ELF-1 (cell line): ENCODE results near the gene KRTCAP2.

Experiments used
- DNase-seq: peaks from one replicate; pipeline ENCODE4 v3.0.0-alpha.2; 2016; ENCODE audit warnings: low read depth, low spot score

The KRTCAP2 gene

DNA sequence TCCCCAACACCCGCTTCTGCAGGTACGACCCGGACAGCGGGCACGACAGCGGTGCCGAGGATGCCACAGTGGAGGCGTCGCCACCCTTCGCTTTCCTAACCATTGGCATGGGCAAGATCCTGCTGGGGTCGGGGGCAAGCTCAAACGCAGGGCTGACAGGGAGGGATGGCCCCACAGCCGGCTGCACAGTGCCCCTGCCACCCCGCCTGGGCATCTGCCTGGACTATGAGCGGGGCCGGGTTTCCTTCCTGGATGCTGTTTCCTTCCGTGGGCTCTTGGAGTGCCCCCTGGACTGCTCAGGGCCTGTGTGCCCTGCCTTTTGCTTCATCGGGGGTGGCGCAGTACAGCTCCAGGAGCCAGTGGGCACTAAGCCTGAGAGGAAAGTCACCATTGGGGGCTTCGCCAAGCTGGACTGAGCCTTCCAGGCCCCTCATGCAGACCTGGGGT, 10.7 kb upstream of the KRTCAP2 start:
- DNase-seq = no peak

DNA sequence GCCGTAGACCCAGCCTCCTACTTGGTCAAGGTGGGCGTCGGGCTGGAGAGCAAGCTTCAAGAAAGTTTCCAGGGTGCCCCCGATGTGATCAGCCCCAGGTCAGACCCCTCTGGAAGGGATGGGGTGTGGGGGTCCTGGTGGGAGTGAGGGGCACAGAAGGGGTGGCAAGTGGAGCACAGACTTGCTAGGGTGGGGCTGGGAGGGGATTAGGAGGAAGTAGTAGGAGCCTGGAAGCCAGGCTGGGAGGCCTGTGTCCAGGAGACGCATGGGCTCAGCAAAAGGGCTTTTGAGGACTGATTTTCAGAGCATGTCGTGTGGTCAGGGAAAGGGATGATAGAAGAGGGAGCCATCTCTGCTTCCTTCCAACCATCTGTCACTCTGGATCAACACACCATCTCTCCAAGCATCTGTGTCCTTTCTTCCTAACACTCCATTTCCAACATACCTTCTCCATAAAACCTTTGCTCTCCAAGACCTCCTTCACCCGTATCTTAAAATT, 9.0 kb upstream of the KRTCAP2 start:
- DNase-seq = no peak

DNA sequence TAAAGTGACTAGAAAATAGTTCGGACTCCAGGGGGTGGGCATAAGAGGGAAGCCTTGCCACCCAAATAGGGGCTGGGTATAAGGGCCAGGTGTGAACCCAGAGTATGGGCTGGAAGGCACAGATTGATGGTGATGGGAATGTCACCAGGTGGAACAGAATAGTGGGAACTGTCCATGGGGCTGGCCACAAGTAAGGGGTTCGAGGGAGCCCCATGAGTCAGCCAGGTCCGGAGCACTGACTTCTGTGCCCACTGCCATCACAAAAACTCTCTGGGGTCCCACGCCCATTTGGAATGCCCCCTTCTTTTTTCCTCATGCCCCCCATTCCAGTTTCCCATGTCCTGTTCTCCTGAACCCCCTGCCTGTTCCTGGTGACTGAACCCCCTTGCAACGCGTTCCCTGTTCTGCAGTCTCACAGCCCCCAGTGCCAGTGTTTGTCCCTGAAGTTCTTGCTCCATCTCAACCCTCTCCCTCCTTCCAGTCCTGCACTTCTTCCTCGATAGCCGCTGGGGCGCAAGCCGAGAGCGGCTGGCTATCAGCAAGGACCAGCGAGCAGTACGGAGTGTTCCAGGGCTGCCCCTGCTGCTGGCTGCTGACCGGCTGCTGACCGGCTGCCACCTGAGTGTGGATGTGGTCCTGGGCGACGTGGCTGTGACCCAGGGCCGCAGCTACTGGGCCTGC, 8.4 kb upstream of the KRTCAP2 start:
- DNase-seq = no peak

DNA sequence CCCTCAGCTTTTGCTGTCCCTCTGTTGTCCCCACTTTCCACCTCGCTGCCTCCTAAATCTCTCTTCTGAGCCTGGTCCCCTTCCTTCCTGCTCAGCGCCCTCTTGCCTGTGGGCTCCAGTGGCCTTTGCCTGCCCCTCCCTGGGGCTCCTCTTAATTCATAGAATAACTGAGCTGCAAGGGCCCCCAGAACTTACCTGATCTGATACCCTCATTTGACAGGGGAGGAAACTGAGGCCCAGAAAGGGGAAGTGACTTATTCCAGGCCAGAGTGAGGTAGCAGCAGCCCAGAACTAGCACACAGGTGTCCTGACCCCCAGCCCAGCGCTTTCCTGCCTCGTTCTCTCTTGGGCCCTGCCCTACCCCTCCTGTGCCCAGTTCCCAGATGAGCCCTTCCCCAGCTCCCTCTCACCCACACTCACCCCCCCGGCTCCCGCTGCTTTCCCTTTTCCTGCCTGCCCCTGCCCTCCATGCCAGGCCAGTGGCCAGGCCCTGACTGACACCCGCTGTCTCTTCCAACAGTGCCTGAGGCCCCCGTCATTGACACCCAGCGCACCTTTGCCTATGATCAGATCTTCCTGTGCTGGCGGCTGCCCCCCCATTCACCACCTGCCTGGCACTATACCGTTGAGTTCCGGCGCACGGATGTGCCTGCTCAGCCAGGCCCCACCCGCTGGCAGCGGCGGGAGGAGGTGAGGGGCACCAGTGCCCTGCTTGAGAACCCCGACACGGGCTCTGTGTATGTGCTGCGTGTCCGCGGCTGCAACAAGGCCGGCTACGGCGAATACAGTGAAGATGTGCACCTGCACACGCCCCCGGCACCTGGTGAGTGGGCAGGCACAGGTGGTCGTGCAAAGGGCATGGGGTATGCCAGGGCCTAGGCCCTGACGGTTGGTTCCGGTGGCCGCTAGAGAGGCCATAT, 6.3 kb upstream of the KRTCAP2 start:
- DNase-seq = no peak

DNA sequence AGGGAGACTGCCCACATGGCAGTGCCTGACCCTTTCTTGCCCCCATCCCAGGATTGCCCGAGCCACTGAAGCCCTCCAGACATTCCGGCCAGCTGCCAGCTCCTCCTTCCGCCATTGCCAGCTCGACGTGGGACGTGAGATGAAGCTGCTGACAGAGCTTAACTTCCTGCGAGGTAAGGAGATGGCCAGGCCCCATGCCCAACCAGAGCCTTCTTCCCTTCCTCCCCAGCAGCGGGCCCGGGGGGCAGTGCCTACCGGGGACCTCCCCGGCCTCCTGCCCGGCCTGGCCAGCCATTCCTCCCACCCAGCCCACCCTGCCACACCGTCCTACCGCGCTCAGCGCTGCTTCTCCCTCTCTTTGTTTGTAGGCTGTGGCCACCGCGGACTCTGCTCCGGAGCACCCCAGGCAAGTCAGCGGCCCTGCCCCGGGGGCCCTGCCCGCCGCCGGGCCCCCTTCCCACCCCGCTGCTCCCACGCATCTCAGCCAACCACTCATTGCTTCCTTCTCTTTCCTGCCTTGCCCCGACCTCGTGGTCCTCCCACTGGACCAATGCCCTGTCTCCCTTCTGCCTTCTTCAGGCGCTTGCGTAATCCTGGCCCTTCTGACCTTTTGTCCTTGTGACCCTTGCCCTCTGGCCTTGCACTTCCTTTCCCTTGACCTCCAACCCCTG, 5.5 kb upstream of the KRTCAP2 start:
- peak; percentile 0 for DNase-seq

DNA sequence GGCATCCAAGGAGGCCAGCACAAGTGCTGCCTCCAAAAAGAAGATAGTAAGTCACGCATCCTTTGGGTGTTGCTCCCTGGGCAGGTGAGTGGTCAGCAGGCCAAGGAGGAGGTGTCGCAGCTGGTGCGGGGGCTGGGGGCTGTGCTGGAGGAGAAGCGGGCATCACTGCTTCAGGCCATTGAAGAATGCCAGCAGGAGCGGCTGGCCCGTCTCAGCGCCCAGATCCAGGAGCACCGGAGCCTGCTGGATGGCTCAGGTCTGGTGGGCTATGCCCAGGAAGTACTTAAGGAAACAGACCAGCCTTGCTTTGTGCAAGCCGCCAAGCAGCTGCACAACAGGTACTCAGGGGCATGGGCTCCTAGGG, 4.8 kb upstream of the KRTCAP2 start:
- DNase-seq = peak; percentile 0

DNA sequence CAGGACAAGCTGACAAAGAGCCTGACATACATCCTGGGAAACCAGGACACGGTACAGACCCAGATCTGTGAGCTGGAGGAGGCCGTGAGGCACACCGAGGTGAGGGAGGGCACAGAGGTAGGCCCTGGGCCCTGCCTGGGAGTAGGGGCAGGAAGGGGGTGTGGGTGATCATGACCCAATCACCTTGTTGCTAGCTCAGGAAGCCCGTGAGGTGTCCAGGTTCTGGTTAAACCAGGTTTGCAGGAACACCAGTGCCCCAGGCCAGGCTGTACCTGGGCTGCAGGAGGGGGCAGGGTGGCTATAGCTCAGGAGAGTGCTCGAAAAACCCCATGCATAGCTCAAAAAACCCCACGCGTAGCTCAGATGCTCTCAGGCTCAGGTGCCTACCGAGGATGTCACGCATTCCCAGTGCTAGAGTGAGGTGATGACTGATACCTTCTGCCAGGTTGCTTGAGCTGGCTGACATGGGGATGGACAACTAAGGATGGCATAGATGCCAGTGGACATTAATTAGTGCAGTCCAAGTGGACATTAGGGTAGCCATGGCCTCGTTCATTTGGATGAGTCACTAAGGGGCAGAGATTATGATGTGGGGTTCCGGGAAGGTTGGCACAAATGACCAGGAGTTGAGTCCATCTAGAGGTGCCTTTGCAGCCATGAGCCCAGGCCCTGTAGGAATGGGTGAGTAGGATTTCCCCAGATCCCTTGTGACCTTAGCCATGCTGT, 4.3 kb upstream of the KRTCAP2 start:
- peak; percentile 71 for DNase-seq

DNA sequence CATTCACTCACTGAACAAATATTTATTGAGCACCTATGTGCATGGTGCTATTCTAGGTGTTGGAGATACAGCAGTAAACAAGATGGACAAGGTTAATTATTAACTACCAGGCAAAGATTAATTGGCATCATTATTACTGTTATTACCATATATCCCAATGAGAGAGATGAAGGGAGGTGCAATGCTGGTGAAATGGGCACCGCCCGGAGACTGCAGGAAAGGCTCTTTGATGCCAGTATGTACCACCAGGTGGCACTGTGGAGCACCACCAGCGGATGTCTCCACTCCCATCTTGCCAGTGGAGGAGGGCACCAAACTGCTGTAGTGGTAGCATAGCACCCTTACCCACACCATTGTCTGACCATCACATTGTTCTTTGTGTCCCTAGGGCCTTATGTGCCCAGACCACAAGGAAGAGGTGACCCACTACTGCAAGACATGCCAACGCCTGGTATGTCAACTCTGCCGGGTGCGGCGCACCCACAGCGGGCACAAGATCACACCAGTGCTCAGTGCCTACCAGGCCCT, 3.5 kb upstream of the KRTCAP2 start:
- peak; percentile 72 for DNase-seq

DNA sequence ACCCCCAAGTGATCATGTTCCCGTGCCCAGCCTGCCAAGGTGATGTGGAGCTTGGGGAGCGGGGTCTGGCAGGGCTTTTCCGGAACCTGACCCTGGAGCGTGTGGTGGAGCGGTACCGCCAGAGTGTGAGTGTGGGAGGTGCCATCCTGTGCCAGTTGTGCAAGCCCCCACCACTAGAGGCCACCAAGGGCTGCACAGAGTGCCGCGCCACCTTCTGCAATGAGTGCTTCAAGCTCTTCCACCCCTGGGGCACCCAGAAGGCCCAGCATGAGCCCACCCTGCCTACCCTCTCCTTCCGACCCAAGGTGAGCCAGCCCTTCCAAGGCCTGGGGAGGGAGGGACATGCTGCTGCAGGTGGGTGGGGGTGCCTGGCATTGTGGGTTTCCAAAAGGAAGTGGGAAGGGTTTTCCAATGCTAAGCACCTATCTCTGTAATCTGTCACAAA, 2.8 kb upstream of the KRTCAP2 start:
- no peak for DNase-seq

DNA sequence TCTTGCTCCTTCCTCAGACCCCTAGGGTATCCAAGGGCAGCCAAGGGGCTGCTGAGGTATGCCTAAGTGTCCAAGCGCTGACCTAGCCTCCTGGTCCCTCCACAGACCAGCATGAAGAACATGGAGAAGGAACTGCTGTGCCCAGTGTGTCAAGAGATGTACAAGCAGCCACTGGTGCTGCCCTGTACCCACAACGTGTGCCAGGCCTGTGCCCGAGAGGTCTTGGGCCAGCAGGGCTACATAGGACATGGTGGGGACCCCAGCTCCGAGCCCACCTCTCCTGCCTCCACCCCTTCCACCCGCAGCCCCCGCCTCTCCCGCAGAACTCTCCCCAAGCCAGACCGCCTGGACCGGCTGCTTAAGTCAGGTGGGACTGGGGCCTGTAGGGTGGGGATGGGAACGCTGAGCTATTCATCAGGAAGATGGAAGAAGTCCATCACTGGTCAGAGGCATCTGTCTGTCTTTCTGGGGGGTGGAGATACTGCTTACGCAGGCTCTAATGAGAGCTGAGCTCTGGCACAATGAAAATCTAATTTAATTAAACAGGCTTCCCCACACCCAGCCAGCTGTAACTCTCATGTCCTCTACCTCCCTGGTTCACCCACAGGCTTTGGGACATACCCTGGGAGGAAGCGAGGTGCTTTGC, 2.3 kb upstream of the KRTCAP2 start:
- DNase-seq = no peak

DNA sequence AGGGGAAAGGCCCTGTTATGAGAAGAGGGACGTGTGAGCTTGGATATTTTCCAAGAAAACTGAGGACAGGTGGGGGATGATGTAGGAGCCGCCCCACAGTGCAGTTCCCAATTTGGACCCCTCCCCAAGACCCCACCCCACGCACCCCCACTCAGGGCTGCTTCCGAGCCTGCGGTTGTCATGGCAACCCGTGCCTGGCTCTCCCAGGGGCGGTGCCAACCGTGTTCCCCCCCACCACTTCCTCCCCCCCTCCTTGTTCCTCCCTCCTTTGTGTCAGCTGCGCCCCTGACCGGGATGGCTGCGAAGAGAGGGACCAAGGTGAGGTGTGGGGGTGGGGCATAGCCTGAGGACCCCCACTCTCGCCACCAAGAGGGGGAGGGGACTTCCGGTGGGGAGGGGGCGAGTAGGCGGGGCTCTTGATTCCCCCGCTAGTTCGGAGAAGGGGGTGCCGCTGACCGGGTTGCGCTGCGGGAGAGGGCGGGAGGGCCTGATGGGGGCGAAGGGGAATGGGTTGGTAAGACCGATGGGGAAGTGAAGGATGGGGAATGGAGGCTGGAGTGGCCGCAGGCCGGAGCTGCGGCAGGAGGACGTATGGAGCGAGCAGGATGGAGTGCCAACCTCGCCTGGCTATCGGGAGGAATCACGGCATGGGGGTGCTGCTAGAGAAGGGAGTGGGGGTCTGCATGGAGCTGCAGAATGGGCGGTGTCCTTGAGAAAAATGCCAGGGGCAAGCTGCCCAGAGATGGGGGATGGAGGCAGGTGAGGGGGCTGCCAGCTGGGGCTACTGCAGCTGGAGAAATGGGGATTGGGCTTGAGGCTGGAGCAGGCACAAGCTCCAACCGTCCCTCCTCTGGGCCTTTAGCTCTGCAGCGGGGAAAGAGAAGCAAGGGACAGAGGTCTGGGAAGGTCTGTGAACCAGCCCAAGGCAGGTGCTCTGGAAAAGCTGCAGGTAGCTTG, 1.5 kb upstream of the KRTCAP2 start:
- DNase-seq = peak; percentile 14

DNA sequence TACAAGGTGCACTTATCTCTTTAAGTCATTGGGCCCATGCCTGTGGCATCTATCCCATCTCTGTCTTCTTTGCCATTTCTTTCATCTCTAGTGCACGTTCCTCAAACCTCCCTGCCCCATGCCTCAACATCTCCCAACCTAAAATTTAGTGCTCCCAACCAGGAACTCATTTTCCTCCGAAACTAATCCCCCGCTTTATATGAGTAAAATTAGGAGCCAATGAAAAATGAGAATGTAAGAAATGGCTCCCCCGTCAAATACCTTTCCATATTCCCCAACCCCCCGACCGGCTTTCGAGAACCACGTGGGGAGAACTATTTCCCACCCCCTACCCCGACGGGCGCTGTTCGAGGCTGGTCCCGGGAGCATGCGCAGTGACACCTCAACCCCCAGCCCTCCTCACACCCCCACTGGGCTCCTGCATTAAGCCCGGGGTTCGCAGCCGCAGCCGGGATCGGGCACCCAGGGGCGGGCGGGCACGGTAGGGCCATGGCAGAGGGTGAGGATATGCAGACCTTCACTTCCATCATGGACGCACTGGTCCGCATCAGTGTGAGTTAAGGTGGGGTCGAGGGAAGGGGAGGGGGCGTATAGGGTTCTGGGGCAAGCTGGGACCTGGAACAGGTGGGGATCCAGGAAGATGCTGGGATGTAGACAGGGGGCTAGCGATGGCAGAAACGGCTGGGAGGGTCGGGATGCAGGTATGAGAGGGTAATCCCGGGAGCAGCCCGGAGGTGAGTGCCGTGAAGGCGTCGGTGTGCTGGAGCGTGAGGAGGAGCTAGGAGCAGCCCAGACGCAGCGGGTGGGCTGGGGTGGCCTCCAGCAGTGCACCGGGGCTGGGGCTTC, 597 bp upstream of the KRTCAP2 start, which contains the start of gene TRIM46:
Gene TRIM46, plus strand, starts transcription at position 372 of the 846 bp plus-strand sequence. Its CDS starts 118 bp downstream, at position 490.
- DNase-seq = peak; percentile 57

DNA sequence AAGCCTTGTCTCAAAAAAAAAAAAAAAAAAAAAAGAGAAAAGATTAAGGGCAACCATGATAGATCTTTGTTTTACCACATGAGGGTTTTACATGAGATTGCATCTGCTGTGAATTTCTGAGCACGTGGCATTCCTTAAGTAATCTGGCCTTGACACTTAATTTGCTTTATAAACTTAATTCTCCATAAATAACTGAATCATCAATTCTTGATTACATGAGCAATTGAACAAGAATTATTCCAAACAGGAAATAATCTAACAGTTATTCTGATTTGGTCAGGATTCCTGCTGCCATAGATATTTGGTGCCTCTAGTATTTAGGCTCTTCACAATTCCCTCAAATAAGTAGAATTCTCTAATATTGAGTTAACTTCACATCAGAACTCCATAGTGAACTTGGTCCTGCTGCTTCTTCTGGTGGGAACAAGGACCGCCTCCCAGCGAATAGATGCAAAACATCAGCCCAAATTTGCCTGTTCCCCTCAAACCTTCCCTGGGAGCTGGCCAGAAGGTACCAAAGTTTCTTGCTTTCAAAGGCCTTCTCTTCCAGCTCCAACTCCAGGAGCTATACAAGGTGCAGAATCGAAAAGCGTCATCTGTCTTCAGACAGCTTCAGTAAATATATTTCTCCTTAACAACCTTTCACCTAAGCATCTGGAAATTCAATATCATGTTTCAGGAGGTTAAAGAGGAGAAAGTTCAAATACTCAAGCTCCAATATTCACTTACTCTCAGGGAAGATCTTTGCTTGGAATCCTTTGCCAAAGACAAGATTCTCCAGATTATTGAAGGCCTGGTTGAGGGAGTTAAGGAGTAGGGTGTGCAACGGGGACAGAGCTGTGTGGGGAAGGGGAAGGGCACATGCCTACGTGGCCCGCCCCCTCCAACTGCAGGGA, 1.0 kb downstream of the KRTCAP2 start:
- DNase-seq = no peak

DNA sequence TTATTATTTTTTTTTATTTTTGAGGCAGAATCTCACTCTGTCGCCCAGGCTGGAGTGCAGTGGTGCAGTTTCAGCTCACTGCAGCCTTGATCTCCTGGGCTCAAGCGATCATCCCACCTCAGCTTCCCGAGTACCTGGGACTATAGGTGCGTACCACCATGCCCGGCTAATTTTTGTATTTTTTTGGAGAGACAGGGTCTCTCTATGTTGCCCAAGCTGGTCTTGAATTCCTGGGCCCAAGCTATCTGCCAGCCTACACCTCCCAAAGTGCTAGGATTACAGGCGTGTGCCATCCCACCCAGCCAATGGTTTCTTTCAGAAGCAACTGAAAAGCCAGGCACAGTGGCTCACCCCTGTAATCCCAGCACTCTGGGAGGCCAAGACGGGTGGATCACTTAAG, 2.3 kb downstream of the KRTCAP2 start:
- no peak for DNase-seq

DNA sequence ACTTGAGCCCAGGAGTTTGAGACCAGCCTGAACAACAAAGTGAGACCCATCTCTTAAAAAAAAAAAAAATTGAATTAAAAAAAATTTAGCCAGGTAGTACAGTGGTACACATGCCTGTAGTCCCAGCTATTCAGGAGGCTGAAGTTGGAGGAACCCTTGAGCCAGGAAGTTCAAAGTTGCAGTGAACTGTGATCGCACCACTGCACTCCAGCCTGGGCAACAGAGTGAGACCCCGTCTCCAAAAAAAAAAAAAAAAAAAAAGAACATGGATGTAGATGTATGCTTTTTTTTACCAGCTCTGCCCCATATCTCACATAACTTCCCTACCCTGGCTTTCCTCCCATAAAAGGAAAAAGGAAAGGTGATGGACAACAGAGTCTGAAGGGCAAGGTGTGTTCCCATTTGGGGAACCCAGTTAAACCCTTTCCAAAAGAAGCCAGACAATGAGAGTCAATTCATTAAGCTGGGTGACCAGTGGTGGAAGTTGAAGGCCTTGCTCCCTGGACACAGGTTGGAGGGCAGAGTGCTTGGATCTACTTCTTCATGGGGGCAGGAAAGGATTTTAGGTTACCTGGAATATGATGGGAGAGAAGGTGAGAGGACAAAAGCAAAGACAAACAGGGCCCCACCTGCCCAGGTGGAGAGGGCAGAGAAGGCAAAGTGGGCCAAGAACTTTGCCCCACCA, 2.9 kb downstream of the KRTCAP2 start:
- DNase-seq = no peak

DNA sequence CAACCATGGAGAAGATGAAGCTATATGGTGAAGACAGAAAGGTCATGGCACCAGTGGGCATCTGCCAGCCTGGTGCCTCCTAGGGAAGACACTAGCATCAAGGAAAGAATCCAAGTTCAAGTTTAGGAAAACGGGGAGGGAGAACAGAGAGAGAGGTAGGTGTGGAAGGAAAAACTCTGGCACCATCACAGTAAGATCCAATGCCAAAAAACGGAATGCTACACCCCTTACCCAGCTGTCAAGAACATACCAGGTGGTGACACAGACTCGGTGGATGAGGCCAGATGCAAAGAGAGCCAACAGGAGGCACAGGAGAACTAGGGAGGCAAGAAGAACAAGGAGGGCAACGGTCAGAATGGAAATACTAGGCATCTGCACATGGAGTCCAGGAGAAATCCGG, 3.6 kb downstream of the KRTCAP2 start:
- no peak for DNase-seq
